Measurements from ENCODE around the gene RAB7B. TPM values are rescaled to one million over a fixed set of nuclear protein-coding genes. Genes with fewer than 3 reads are reported as not detected.

RAB7B gene
- total RNA-seq, 2 donors from 2014 or later, result 16.1 to 17.5 TPM

GRCh38 chr1:205973377-205974232 is 29.6 kb downstream of the RAB7B start:
- 96% methylated on average over 8 of the region's 8 CpGs for WGBS

GRCh38 chr1:205972491-205973168 is 30.6 kb downstream of the RAB7B start:
- Histone ChIP-seq H3K4me1 (replicated peaks) (no peaks in the 10 kb centered on the region), H3K4me3 (no peak overlapping the region), H3K9me3 (no peaks in the 10 kb centered on the region), H3K36me3 (no peaks in the 10 kb centered on the region), H3K27ac (no peak overlapping the region), H3K27me3 (replicated peaks; ENCODE audit: insufficient read depth) (no peaks in the 10 kb centered on the region)
- WGBS, result 81% methylated on average over 11 of the region's 11 CpGs
- no peak for DNase-seq (ENCODE audit: low spot score)
- TF ChIP-seq POLR2A (IDR thresholded peaks at IDR 0.05) (no peak), CTCF (IDR thresholded peaks at IDR 0.05) (no peak), POLR2AphosphoS5 (IDR thresholded peaks at IDR 0.05) (no peak)
- intact Hi-C loops (cut with DNase I), result no loop called here

More at GRCh38 chr1:205973377-205974232, 29.6 kb downstream of the RAB7B start:
- Histone ChIP-seq H3K27ac (no peak overlapping the region), H3K27me3 (replicated peaks; ENCODE audit: insufficient read depth) (no peaks in the 10 kb centered on the region), H3K36me3 (no peaks in the 10 kb centered on the region), H3K9me3 (no peaks in the 10 kb centered on the region), H3K4me1 (replicated peaks) (no peaks in the 10 kb centered on the region), H3K4me3 (no peak overlapping the region)
- TF ChIP-seq POLR2A (IDR thresholded peaks at IDR 0.05) (no peak), CTCF (IDR thresholded peaks at IDR 0.05) (no peak), POLR2AphosphoS5 (IDR thresholded peaks at IDR 0.05) (no peak)
- no peak for DNase-seq (ENCODE audit: low spot score)
- intact Hi-C loops (cut with DNase I), result no loop called here

- Histone ChIP-seq H3K27ac (no peak overlapping the region), H3K27me3 (replicated peaks; ENCODE audit: insufficient read depth) (no peaks in the 10 kb centered on the region), H3K4me1 (replicated peaks) (no peaks in the 10 kb centered on the region), H3K9me3 (no peaks in the 10 kb centered on the region), H3K4me3 (no peak overlapping the region), H3K36me3 (no peaks in the 10 kb centered on the region)
- intact Hi-C loops (cut with DNase I), result no loop called here
- DNase-seq (ENCODE audit: low spot score), result no peak
- TF ChIP-seq CTCF (IDR thresholded peaks at IDR 0.05), result no peak
- TF ChIP-seq POLR2A (IDR thresholded peaks at IDR 0.05), result no peak
- no peak for TF ChIP-seq POLR2AphosphoS5 (IDR thresholded peaks at IDR 0.05)
- WGBS, result 76% methylated on average over 4 of the region's 4 CpGs
These were observed 31.1 kb downstream of the RAB7B start for GRCh38 chr1:205972081-205972480.

GRCh38 chr1:205971082-205971481 is 32.1 kb downstream of the RAB7B start:
- no peak overlapping the region for H3K27ac ChIP-seq
- H3K4me1 ChIP-seq (replicated peaks), result no peaks in the 10 kb centered on the region
- 86% methylated on average over 4 of the region's 4 CpGs for WGBS
- H3K36me3 ChIP-seq, result no peaks in the 10 kb centered on the region
- H3K4me3 ChIP-seq, result no peak overlapping the region
- DNase-seq (ENCODE audit: low spot score), result no peak
- no peaks in the 10 kb centered on the region for H3K27me3 ChIP-seq (replicated peaks; ENCODE audit: insufficient read depth)
- intact Hi-C loops (cut with DNase I), result no loop called here
- H3K9me3 ChIP-seq, result no peaks in the 10 kb centered on the region
- TF ChIP-seq CTCF (IDR thresholded peaks at IDR 0.05), result no peak
